HepG2 (cell line): Measurements from ENCODE around the gene RBM11. TPM values are rescaled to one million over a fixed set of nuclear protein-coding genes. Genes with fewer than 3 reads are reported as not detected.

Source experiments
- HDAC1 ChIP-seq: sonication (generic); formaldehyde crosslinking; IDR thresholded peaks from 2 replicates; pipeline ENCODE4 v1.5.1; 2020; ENCODE audit warnings: mild to moderate bottlenecking, missing genetic modification reagents
- HNRNPL ChIP-seq: fragments of 200-400 bp; formaldehyde crosslinking; IDR thresholded peaks from 2 replicates; pipeline ENCODE4 v1.6.1; 2017; ENCODE audit warnings: mild to moderate bottlenecking, low read depth, low read length
- KDM4B ChIP-seq: sonication (generic); formaldehyde crosslinking; IDR thresholded peaks from 2 replicates; pipeline ENCODE4 v1.4.0; 2020; ENCODE audit warnings: missing genetic modification reagents
- PAX8 ChIP-seq: sonication (generic); formaldehyde crosslinking; IDR thresholded peaks from 2 replicates; pipeline ENCODE4 v1.8.0; 2022; ENCODE audit warnings: mild to moderate bottlenecking, missing genetic modification reagents, borderline replicate concordance
- PTBP1 ChIP-seq: fragments of 200-400 bp; formaldehyde crosslinking; IDR thresholded peaks from 2 replicates; pipeline ENCODE4 v1.6.1; 2018; ENCODE audit warnings: low read length, low read depth; ENCODE audit not compliant: poor library complexity, severe bottlenecking
- RFXAP ChIP-seq: sonication (generic); formaldehyde crosslinking; IDR thresholded peaks from 2 replicates; pipeline ENCODE4 v1.4.0; 2020; ENCODE audit warnings: missing genetic modification reagents, borderline replicate concordance
- ZEB1 ChIP-seq: IDR thresholded peaks from 2 replicates; pipeline ENCODE4 v1.6.1; 2012; ENCODE audit warnings: mild to moderate bottlenecking, low read depth, inconsistent platforms; ENCODE audit not compliant: insufficient replicate concordance
- ZFX ChIP-seq: sonication (generic); formaldehyde crosslinking; IDR thresholded peaks from 2 replicates; pipeline ENCODE4 v1.4.0; 2020; ENCODE audit warnings: mild to moderate bottlenecking, low read depth, missing genetic modification reagents, moderate library complexity
- ZFYVE20 ChIP-seq: sonication (generic); formaldehyde crosslinking; IDR thresholded peaks from 2 replicates; pipeline ENCODE4 v1.8.0; 2023; ENCODE audit warnings: low read depth, mild to moderate bottlenecking, moderate library complexity, missing genetic modification reagents, borderline replicate concordance
- ZNF12 ChIP-seq: sonication (generic); formaldehyde crosslinking; IDR thresholded peaks from 2 replicates; pipeline ENCODE4 v1.5.0; 2020; ENCODE audit warnings: missing genetic modification reagents
- ZNF572 ChIP-seq: sonication (generic); formaldehyde crosslinking; IDR thresholded peaks from 2 replicates; pipeline ENCODE4 v1.5.1; 2020; ENCODE audit warnings: mild to moderate bottlenecking, missing genetic modification reagents
- ZNF639 ChIP-seq: conservative IDR thresholded peaks from 2 replicates; pipeline ENCODE4 v1.6.1; 2018; ENCODE audit warnings: missing genetic modification reagents
- polyA plus RNA-seq, 8 experiments: library from polyadenylated mRNA; depleted of rRNA in 3 of 8; stranded (reverse) in 7 of 8; unstranded in 1 of 8; fragments of >200 nt; fragmentation: Illumina TruSeq in 4 of 8; extraction: Trizol in 4 of 8; gene quantifications; 2 replicates each; pipeline versions ENCODE4 v1.2.1 to v1.2.3, GENCODE V29; 2011 to 2016; ENCODE audit warnings: low read depth in 4 of 8, missing spikeins in 1 of 8, mixed read lengths in 1 of 8; ENCODE audit not compliant: insufficient read depth in 1 of 8
- total RNA-seq, 5 experiments: library from RNA; depleted of rRNA; stranded (reverse); fragments of >200 nt; fragmentation: Illumina TruSeq; extraction: Trizol; gene quantifications; 2 replicates each; pipeline ENCODE4 v1.2.3, GENCODE V29; 2016; ENCODE audit warnings: low read depth in 1 of 5
- TF ChIP-seq, protein P1 (sequence below): sonication (generic); formaldehyde crosslinking; IDR thresholded peaks from 2 replicates; pipeline ENCODE4 v1.8.0; 2022; ENCODE audit warnings: missing genetic modification reagents, mild to moderate bottlenecking, inconsistent platforms, borderline replicate concordance
- TF ChIP-seq, protein P2 (sequence below): sonication (generic); formaldehyde crosslinking; IDR thresholded peaks from 2 replicates; pipeline ENCODE4 v1.5.1; 2020; ENCODE audit warnings: missing genetic modification reagents, mild to moderate bottlenecking, borderline replicate concordance

The RBM11 gene
- total and polyA plus RNA-seq, 2 of the 13 experiments (the other 11 are each of a cell fraction or from before 2014, with no cell fraction given), result 0.24 to 0.26 TPM

DNA sequence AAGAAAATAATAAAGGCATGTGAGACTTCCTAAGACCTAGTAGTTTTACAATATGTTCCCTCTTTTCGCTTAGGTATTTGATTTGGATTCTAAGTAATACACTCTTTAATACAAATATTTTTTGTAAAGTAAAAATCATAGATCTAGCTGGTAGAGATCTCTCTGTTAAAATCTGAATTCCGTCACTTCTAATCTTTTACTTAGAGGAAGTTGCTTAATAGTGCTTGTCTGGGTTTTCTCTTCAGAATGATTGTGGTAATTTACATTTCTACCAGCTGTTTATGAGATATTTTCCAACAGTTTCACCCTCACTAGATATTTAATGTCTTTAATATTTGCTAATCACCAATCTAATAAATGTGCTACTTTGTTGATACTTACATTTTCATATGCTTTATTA is 23.3 kb downstream of the RBM11 start (continued):
- no peak for TF ChIP-seq ZNF639
- TF ChIP-seq PAX8 (CRISPR knock-in tag), result no peak
- TF ChIP-seq ZFYVE20 (CRISPR knock-in tag), result no peak
- no peak for TF ChIP-seq HNRNPL
- no peak for TF ChIP-seq ZEB1
- no peak for TF ChIP-seq ZNF12 (CRISPR knock-in tag)
- TF ChIP-seq, protein P1, sequence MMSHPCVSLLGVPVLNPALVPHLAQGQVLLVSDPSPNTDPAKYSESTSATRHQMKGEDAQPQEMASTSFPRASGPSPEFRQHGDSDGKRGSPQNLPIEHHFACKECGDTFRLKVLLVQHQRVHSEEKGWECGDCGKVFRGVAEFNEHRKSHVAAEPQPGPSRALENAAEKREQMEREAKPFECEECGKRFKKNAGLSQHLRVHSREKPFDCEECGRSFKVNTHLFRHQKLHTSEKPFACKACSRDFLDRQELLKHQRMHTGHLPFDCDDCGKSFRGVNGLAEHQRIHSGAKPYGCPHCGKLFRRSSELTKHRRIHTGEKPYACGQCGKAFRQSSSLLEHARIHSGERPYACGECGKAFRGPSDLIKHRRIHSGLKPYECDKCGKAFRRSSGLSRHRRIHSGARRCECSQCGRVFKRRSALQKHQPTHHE (CRISPR knock-in tag), result no peak
- no peak for TF ChIP-seq ZFX (CRISPR knock-in tag)
- no peak for TF ChIP-seq HDAC1
- TF ChIP-seq ZNF572 (CRISPR knock-in tag), result no peak
- TF ChIP-seq RFXAP (CRISPR knock-in tag), result no peak
- TF ChIP-seq KDM4B, result no peak
- no peak for TF ChIP-seq PTBP1
- TF ChIP-seq, protein P2, sequence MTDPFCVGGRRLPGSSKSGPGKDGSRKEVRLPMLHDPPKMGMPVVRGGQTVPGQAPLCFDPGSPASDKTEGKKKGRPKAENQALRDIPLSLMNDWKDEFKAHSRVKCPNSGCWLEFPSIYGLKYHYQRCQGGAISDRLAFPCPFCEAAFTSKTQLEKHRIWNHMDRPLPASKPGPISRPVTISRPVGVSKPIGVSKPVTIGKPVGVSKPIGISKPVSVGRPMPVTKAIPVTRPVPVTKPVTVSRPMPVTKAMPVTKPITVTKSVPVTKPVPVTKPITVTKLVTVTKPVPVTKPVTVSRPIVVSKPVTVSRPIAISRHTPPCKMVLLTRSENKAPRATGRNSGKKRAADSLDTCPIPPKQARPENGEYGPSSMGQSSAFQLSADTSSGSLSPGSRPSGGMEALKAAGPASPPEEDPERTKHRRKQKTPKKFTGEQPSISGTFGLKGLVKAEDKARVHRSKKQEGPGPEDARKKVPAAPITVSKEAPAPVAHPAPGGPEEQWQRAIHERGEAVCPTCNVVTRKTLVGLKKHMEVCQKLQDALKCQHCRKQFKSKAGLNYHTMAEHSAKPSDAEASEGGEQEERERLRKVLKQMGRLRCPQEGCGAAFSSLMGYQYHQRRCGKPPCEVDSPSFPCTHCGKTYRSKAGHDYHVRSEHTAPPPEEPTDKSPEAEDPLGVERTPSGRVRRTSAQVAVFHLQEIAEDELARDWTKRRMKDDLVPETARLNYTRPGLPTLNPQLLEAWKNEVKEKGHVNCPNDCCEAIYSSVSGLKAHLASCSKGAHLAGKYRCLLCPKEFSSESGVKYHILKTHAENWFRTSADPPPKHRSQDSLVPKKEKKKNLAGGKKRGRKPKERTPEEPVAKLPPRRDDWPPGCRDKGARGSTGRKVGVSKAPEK (CRISPR knock-in tag), result no peak
